Sigmoid colon (tissue), 4 donors: Measurements from ENCODE around the gene RND3.

Source experiments
- EP300 ChIP-seq, 4 donors: sonication (generic); formaldehyde crosslinking; IDR thresholded peaks; one replicate each; pipeline ENCODE4 v1.6.1; 2017; ENCODE audit warnings: antibody characterized with exemption in 4 of 4
- POLR2A ChIP-seq, 2 donors: fragments of 450-650 bp; IDR thresholded peaks; one replicate each; pipeline ENCODE4 v1.6.1; 2016; ENCODE audit warnings: antibody characterized with exemption in 2 of 2, mild to moderate bottlenecking in 2 of 2, moderate library complexity in 2 of 2
- POLR2AphosphoS5 ChIP-seq, 4 donors: sonication (generic); formaldehyde crosslinking; IDR thresholded peaks; one replicate each; pipeline ENCODE4 v1.6.1; 2017; ENCODE audit warnings: antibody characterized with exemption in 4 of 4
- TF ChIP-seq, protein P1 (sequence below), 4 experiments: fragments of 450-650 bp in 3 of 4; fragments of 200-600 bp in 1 of 4; IDR thresholded peaks; one replicate each; pipeline ENCODE4 v1.5.1; 2016 to 2019; ENCODE audit warnings: antibody characterized with exemption in 4 of 4, mild to moderate bottlenecking in 3 of 4, moderate library complexity in 2 of 4

DNA sequence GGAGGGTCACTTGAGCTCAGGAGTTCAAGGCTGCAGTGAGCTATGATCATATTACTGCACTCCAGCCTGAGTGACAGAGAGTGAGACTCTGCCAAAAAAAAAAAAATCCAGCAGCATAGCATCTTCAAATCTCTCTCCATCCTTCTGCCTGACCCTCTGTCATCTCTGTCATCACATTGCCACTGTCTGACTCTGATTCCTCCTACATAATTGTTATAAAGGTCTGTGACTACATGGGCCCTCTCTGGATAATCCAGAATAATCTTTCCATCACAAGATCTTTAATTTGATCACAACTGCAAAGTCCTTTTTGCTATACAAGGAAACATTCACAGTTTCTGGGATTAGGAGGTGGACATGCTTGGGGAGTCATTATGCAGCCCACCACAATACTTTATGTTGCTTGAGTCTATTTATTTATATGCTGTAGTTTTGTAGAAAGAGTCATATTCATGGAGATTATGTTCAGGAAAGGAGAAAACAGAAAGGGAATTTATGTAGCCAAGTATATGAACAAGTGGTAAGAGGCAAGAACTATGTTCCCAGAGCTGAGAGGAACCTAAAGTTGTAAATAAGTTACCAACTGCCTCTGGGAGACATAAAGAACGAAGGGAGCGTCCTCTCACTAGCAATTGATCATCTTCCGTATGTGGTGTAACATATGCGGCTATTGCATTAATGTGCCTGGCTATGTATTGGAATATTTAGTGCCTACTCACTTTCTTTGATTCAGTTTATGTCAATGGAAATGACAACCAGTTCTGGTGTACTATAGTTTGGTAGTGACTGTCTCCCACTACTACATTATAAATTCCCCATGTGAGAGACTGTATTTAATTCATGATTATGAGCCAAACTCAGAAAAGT lies 21.5 kb downstream of the RND3 start:
- TF ChIP-seq, protein P1, sequence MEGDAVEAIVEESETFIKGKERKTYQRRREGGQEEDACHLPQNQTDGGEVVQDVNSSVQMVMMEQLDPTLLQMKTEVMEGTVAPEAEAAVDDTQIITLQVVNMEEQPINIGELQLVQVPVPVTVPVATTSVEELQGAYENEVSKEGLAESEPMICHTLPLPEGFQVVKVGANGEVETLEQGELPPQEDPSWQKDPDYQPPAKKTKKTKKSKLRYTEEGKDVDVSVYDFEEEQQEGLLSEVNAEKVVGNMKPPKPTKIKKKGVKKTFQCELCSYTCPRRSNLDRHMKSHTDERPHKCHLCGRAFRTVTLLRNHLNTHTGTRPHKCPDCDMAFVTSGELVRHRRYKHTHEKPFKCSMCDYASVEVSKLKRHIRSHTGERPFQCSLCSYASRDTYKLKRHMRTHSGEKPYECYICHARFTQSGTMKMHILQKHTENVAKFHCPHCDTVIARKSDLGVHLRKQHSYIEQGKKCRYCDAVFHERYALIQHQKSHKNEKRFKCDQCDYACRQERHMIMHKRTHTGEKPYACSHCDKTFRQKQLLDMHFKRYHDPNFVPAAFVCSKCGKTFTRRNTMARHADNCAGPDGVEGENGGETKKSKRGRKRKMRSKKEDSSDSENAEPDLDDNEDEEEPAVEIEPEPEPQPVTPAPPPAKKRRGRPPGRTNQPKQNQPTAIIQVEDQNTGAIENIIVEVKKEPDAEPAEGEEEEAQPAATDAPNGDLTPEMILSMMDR (IDR thresholded peaks at IDR 0.05), result no peak
- no peak for TF ChIP-seq POLR2AphosphoS5 (IDR thresholded peaks at IDR 0.05)
- no peak for TF ChIP-seq EP300 (IDR thresholded peaks at IDR 0.05)
- no peak for TF ChIP-seq POLR2A (IDR thresholded peaks at IDR 0.05)
